MM.1S (cell line): Measurements from ENCODE around the gene LY86.

ENCODE experiments used
- DNase-seq: peaks from one replicate; pipeline ENCODE4 v3.0.0-alpha.2; 2015
- H2AFZ ChIP-seq: fragments of 300-600 bp; sonication (generic); 2 replicates; pipeline ENCODE4 v1.6.0; 2016; ENCODE audit warnings: antibody characterized with exemption, low read length
- H3F3A ChIP-seq: fragments of 300-600 bp; sonication (generic); 2 replicates; pipeline ENCODE4 v1.6.1; 2016; ENCODE audit warnings: mild to moderate bottlenecking, antibody characterized with exemption, low read length, moderate library complexity, mixed read lengths; ENCODE audit not compliant: insufficient read depth
- H3K27ac ChIP-seq: fragments of 300-600 bp; sonication (generic); 2 replicates; pipeline ENCODE4 v1.5.1; 2016; ENCODE audit warnings: mild to moderate bottlenecking, low read length
- H3K27me3 ChIP-seq: fragments of 300-600 bp; sonication (generic); replicated peaks from 2 replicates; pipeline ENCODE4 v1.6.0; 2016; ENCODE audit warnings: low read length; ENCODE audit not compliant: insufficient read depth
- H3K36me3 ChIP-seq: fragments of 300-600 bp; sonication (generic); replicated peaks from 2 replicates; pipeline ENCODE4 v1.6.1; 2016; ENCODE audit warnings: mild to moderate bottlenecking, low read length, mixed read lengths; ENCODE audit not compliant: insufficient read depth
- H3K4me1 ChIP-seq: fragments of 300-600 bp; sonication (generic); 2 replicates; pipeline ENCODE4 v1.6.1; 2016; ENCODE audit warnings: low read length, mixed read lengths
- H3K4me2 ChIP-seq: fragments of 300-600 bp; sonication (generic); 2 replicates; pipeline ENCODE4 v1.6.0; 2016; ENCODE audit warnings: low read depth, low read length
- H3K4me3 ChIP-seq: fragments of 300-600 bp; sonication (generic); 2 replicates; pipeline ENCODE4 v1.5.1; 2016; ENCODE audit warnings: low read length, mixed read lengths
- H3K79me2 ChIP-seq: fragments of 300-600 bp; sonication (generic); 2 replicates; pipeline ENCODE4 v1.6.1; 2016; ENCODE audit warnings: mixed run types, low read length, mixed read lengths
- H3K9ac ChIP-seq: fragments of 300-600 bp; sonication (generic); 2 replicates; pipeline ENCODE4 v1.6.1; 2016; ENCODE audit warnings: low read length, mixed read lengths
- H3K9me2 ChIP-seq: fragments of 300-600 bp; sonication (generic); replicated peaks from 2 replicates; pipeline ENCODE4 v1.6.1; 2016; ENCODE audit warnings: mild to moderate bottlenecking, low read length, mixed read lengths; ENCODE audit not compliant: insufficient read depth
- H3K9me3 ChIP-seq: fragments of 300-600 bp; sonication (generic); replicated peaks from 2 replicates; pipeline ENCODE4 v1.6.1; 2016; ENCODE audit warnings: mild to moderate bottlenecking, low read length, mixed read lengths; ENCODE audit not compliant: insufficient read depth
- H4K20me1 ChIP-seq: fragments of 300-600 bp; sonication (generic); 2 replicates; pipeline ENCODE4 v1.6.1; 2016; ENCODE audit warnings: mild to moderate bottlenecking, low read length, moderate library complexity, mixed read lengths; ENCODE audit not compliant: insufficient read depth
- EZH2 ChIP-seq: fragments of 300-600 bp; sonication (generic); optimal IDR thresholded peaks from 2 replicates; pipeline ENCODE3; 2017; ENCODE audit warnings: low read depth, mild to moderate bottlenecking, antibody characterized with exemption, low read length, mixed read lengths
- EZH2phosphoT487 ChIP-seq: fragments of 300-600 bp; sonication (generic); IDR thresholded peaks from 2 replicates; pipeline ENCODE4 v1.6.1; 2018; ENCODE audit warnings: antibody characterized with exemption, low read length
- TF ChIP-seq, protein P1 (sequence below): fragments of 300-600 bp; sonication (generic); IDR thresholded peaks from 2 replicates; pipeline ENCODE4 v1.5.1; 2016; ENCODE audit warnings: antibody characterized with exemption, low read length, mixed read lengths

Gene LY86

DNA sequence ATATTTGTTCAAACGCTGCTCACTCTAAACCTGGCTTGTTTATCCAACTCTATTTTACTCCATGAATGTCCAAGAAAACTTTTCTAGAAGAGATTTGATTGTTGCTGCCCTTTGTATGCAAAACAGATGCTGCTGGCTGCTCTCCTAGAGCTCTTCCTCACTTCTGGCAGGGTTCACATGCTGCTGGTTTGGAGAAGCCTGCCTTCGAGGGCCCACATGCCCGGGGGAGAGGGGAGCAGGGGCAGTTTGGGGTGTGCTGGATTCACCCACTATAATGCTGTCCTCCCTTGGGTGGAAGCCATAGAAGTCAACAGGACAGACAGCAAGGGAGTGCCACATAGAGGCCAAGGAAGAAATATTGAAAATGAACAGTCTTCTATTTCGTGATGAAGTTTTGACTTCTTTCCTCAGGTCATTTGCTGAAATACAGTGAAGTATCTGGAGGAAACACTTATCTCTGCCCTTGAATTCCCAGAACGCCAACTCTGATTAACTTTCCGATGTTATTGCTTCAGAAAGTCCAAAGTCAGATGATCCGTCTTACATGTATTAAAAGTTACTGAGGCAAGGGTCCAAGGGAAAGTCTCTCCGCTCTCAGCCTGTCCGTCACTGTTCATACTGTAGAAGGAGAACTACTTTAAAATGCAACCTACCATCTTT lies 32.4 kb downstream of the LY86 start:
- Histone ChIP-seq H3K27me3 (no peaks in the 10 kb centered on the region), H3F3A (peaks cover 8% of the 10 kb centered on the region; the same call in 1 of the 2 replicates), H2AFZ (no peak overlapping the region), H3K4me1 (peaks cover 21% of the 10 kb centered on the region), H3K4me3 (no peak overlapping the region), H3K27ac (no peak overlapping the region), H3K4me2 (no peak overlapping the region), H3K36me3 (no peaks in the 10 kb centered on the region), H3K9ac (no peak overlapping the region), H4K20me1 (no peaks in the 10 kb centered on the region), H3K9me2 (no peaks in the 10 kb centered on the region), H3K79me2 (no peaks in the 10 kb centered on the region), H3K9me3 (no peaks in the 10 kb centered on the region)
- no peak for DNase-seq
- TF ChIP-seq, protein P1, sequence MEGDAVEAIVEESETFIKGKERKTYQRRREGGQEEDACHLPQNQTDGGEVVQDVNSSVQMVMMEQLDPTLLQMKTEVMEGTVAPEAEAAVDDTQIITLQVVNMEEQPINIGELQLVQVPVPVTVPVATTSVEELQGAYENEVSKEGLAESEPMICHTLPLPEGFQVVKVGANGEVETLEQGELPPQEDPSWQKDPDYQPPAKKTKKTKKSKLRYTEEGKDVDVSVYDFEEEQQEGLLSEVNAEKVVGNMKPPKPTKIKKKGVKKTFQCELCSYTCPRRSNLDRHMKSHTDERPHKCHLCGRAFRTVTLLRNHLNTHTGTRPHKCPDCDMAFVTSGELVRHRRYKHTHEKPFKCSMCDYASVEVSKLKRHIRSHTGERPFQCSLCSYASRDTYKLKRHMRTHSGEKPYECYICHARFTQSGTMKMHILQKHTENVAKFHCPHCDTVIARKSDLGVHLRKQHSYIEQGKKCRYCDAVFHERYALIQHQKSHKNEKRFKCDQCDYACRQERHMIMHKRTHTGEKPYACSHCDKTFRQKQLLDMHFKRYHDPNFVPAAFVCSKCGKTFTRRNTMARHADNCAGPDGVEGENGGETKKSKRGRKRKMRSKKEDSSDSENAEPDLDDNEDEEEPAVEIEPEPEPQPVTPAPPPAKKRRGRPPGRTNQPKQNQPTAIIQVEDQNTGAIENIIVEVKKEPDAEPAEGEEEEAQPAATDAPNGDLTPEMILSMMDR: no peak
- TF ChIP-seq EZH2 (no peak), EZH2phosphoT487 (no peak)

DNA sequence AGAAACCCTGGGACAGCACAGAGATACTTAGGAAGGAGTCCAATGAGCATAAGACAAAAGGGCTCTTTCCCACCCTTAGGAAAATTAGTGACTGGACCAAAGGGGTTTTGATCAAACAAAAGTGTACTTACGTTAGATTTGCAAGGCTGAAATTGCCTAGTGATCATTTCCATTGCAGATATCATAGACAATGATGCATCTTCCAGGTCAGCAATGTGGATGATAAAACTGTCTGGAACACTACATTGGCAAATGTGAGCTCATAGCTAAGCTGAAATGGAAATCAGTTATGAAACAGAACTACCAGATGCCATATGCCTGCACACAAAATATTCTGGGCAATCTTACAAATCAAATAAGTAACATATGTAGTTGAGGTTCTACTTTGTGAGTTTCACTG lies 34.0 kb downstream of the LY86 start:
- Histone ChIP-seq H3K27ac (no peak overlapping the region), H4K20me1 (no peaks in the 10 kb centered on the region), H3K36me3 (no peaks in the 10 kb centered on the region), H2AFZ (no peak overlapping the region), H3F3A (no peaks in the 10 kb centered on the region), H3K4me3 (no peak overlapping the region), H3K4me1 (peaks cover 9% of the 10 kb centered on the region), H3K4me2 (no peak overlapping the region), H3K79me2 (no peaks in the 10 kb centered on the region), H3K9me3 (no peaks in the 10 kb centered on the region), H3K27me3 (no peaks in the 10 kb centered on the region), H3K9me2 (no peaks in the 10 kb centered on the region), H3K9ac (no peak overlapping the region)
- DNase-seq: no peak
- TF ChIP-seq EZH2phosphoT487: no peak
- TF ChIP-seq EZH2: no peak
- TF ChIP-seq, protein P1: no peak

DNA sequence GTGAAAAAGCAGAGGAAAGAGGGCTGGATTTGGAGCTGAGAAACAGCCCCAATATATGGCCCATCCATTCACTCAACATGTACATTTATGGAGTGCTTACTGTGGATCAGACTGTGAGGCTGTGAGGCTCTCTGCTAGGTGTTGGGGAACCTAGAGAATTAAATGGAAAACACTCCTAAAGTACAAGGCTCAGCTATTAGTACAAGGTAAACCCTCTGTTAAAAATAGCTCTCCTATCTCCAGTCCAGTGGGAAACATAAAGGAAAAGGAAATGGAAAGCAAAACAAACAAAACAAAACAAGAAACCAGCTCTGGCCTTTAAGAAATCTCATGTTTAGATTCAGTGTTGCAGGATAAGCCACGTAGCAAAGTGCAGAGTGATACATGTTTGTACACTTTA lies 35.0 kb downstream of the LY86 start:
- H4K20me1 ChIP-seq: no peaks in the 10 kb centered on the region
- H3K4me3 ChIP-seq: no peak overlapping the region
- no peaks in the 10 kb centered on the region for H3K27me3 ChIP-seq
- no peaks in the 10 kb centered on the region for H3K79me2 ChIP-seq
- DNase-seq: no peak
- no peak overlapping the region for H3K4me2 ChIP-seq
- peaks cover 8% of the 10 kb centered on the region for H3K4me1 ChIP-seq
- H3F3A ChIP-seq: no peaks in the 10 kb centered on the region
- H3K27ac ChIP-seq: no peak overlapping the region
- H3K36me3 ChIP-seq: no peaks in the 10 kb centered on the region
- no peak overlapping the region for H2AFZ ChIP-seq
- H3K9me2 ChIP-seq: no peaks in the 10 kb centered on the region
- TF ChIP-seq EZH2: no peak
- TF ChIP-seq, protein P1: no peak
- no peak overlapping the region for H3K9ac ChIP-seq
- no peaks in the 10 kb centered on the region for H3K9me3 ChIP-seq
